Stimulated activated CD4-positive, alpha-beta T cell treated with anti-CD3 and anti-CD28 coated beads, Interleukin-1b, Interleukin-23, amount 100 ng/mL, for 48 hours (primary cell): ENCODE measurements around the gene ALDOA.
A peak's percentile ranks its signal among the peaks of the same experiment; 100 is the strongest.
"Not testable (repeated sequence)": the region's sequence is repeated elsewhere in the genome, so short reads cannot be mapped to it uniquely, and the experiment has no call there.

Source experiments
- DNase-seq: peaks from one replicate; pipeline ENCODE4 v3.0.0-alpha.2; 2020

ALDOA gene

GRCh38 chr16:30092373-30093010 is 26.9 kb downstream of the ALDOA start:
- DNase-seq = peak; percentile 78

DNA sequence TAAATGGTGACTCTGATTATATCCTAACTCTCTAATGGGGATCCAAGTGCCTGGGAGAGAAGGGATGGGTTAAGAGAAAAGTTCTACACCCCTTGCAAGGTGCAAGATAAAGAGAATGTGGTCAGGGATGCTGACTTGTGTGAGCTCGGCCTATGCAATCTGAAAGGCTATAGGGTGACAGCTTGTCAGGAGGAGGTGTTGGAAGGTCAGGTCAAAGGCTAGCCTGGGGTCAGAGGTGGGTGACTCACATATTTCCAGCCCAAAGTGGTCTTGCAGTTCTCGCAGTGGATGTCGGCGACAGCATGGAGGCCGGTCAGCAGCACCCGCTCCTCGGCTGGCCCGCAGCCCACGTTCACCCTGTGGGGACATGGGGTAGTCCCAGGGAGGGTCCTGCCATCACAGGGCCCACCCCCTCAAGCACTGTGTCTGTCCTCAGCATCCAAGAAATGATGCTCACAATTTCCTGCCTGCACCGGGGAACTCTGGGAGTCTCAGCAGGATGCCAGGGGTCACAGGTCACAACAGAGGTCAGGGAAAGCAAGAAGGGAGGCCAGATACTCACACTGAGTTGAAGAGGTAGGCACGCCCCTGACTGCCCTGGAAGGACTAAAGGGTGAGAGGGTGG is 29.1 kb downstream of the ALDOA start:
- no peak for DNase-seq

DNA sequence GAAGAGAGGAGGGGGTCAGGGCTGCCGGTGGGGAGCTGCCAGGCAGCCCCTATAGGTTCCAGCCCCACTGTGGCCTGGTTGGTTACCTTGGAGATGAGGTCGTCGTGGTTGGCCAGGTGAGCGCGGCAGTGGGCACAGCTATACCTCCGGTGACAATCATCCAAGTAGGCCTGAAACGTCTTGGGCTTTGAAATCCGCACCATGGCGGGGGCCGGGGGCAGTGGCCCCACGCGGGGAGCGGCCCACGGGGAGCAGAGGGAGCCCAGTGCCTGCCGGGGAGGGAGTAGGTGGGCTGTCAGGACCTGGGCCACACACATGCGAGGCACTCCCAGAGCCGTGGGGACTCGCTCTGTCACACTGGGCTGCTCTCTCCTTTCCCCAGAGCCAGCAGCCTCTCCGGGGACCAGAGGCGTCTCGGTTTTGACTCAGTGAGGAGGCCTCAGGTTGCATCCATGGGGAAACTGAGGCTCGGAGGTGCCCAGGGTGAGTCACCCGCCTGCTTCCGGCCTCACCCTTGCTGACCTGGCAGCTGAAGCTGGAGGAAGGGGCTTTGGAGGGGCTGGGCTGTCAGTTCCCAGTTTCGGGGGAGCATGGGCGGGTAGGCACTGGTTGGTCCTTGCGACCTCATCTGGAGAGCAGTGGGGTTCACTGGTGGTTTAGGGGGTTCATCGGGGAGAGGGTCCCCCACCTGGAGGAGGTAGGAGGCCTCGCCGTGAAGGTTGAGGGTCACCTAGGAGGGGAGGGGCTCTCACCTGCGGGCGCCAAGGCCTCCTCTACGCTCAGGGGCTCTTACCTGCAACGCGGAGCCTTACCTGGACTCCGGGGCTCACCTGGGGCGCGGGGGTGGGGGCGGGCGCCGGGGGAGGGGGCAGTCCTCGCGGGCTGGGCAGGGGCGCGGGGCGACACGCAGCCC is 29.9 kb downstream of the ALDOA start:
- no peak for DNase-seq

DNA sequence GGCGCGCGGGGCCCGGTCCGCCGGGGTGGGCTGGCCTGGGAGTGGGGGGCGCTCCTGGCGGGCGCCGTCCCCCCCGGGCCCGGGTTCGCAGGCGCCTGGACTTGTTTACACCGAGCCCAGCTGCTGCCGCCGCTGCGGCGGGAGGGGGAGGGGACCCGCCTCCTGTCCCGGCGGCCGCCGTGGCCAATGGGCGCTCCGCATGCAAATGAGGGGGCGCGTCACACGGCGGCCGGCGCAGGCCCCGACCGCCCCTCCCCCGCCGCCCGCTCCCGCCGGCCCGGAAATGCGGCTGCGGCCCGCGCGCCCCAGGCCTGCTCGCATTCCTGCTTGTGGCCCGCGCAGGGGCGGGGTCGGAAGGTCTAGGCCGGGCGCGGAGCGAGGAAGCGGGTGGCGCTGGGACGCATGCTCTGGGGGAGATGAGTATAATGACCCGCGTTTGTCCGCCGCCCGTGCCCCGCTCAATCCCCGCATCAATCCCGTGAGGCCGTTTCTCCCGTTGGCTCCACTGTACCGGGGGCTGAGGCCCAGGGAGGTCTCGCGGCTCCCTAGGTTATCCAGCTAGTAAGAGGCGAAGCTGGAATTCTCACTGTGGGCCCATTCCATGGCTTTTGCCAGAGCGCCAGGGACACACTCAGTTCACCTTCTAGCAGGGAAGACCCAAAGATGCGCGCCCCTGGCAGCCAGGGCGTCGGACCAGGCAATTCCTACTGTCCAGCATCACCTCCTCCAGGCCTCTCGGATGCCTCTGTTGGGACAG is 30.7 kb downstream of the ALDOA start, which contains the start of gene YPEL3:
YPEL3 (minus strand) TSS at position 109 of the 757 bp plus-strand sequence. CDS start 731 bp downstream, outside the sequence.
- DNase-seq = peak; percentile 89

GRCh38 chr16:30096862-30097563 is 31.5 kb downstream of the ALDOA start:
- no peak for DNase-seq

DNA sequence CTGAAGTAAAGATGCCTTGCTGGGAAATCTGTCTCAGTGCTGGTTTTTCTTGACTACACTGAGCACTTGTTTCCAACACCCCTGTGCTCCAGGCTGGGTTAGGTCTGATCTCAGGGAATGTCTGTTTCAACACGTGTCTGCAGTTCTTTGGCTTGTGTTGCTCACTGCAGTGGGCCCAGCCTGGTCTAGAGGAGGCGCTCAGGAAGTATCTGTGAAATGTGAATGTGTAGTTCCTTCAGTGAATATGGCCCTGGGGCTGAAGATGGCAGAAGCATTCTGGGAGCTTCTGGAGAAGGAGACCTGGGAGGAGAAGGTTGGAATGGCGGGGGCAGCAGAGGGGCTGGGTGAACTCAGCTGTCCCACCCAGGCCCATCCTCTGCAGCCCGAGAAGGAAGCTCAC is 38.5 kb downstream of the ALDOA start:
- no peak for DNase-seq

DNA sequence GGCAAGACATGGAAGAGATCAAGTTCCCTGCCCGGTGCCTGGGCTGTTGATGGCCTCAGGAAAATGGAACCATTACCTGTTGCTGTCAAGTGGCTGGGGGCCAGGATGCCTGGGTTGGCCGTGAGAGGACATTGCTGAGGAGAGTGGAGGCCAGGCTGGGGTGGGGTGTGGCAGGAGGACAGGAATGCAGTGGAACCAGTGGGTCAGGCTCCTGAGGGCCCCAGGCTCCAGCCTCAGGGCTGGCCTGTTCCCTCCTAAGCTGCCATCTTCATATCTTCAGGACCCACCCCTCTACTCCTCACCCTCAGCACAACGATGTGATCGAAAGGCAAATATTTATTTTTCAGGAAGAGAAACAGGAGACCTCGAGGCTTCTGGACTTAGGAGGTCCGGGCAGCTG is 38.9 kb downstream of the ALDOA start:
- no peak for DNase-seq

DNA sequence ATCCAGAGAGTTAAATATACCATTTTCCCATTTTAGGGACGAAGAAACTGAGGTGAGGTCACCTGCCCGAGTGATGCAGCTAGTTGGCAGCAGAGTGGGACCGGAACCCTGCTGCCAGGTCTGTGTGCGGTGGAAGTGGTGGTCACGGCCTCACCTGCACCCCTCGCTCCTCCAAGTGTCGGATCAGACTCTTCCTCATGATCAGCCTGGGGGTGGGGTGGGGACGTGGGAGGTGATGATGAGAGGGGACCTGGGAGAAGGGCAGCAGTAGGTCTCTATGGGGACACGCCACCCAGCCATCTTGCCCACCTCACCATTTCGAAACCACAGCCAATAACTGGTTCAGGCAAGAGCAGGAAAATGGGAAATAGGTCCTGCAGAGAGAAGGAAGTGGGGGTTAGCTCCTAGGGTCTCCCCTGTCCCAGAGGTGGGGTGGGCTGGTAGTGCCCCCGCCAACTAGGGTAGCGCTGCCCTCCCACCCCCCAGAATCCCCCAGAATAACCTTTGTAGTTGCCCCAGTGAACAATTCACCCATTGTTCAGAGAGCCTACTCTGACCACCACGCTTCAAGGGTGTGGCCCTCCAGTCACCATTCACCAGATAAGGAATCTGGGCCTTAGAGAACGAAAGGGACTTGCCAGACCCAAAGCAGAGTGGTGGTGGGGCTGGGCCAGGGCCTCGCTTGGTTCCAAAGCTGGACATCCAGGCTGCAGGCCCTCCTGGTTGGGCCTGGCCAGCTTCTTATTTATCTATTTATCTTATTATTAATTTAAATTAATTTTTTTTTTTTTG is 42.7 kb downstream of the ALDOA start:
- DNase-seq = no peak

GRCh38 chr16:30110661-30111060 is 45.1 kb downstream of the ALDOA start:
- no peak for DNase-seq

GRCh38 chr16:30112197-30113030 is 46.9 kb downstream of the ALDOA start:
- peak; percentile 72 for DNase-seq

- no peak for DNase-seq
Observed at GRCh38 chr16:30113031-30113710, 47.6 kb downstream of the ALDOA start, which contains the start of gene GDPD3. Gene GDPD3 (minus strand): TSS chr16:30113537. CDS start chr16:30113478, 59 bp downstream.

DNA sequence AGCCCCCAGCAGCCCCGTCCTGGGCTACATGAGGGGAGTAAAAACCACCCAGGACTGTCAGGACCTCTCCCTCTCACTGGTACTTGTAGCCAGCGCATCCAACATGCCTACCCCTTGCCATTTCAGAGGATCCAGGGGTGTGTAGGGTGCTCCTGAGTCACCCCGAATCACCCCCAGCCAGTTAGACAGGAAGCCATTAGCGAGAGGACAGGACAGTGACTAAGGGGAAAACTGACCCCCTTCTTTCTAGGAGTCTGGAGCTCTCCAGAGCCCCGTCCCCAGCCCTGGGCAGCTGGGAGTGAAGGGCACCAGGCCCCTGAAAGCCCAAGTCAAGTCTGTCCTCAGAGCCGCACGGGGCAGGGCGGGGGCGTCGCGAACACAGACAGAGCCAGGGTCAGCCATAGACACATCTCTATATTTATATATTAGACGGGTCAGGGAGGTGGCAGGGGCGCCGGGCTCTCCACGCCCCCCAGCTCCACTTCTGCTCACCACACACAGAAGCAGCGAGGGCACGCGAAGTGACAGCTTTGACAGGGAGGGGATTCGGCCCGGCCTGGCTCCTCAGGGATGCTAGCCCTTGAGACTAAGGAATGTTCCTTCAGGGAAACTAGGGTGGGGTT is 48.3 kb downstream of the ALDOA start:
- no peak for DNase-seq

- no peak for DNase-seq
Observed at GRCh38 chr16:30114411-30114810, 48.9 kb downstream of the ALDOA start.

GRCh38 chr16:30114833-30115232 is 49.3 kb downstream of the ALDOA start:
- DNase-seq = not testable (repeated sequence)

DNA sequence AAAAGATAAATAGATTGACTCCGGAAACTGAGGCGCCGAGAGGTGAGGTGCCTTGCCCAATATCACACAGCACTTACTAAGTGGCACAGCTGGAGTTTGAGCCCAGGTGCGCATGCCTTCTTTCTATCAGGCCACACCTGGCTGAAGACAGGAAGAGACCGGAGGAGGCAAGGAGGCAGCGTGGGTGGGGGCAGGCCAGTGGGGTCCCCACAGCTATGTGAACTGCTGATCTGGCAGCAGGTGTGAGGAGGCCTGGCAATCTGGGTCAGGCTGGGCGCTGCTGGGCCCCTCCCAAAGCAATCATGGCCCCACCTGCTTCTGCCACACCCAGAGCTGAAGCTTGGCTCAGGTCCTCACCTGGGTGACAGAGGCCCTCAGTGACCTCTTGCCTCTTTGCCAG is 49.7 kb downstream of the ALDOA start:
- DNase-seq = no peak

GRCh38 chr16:30116291-30117207 is 51.0 kb downstream of the ALDOA start:
- no peak for DNase-seq

DNA sequence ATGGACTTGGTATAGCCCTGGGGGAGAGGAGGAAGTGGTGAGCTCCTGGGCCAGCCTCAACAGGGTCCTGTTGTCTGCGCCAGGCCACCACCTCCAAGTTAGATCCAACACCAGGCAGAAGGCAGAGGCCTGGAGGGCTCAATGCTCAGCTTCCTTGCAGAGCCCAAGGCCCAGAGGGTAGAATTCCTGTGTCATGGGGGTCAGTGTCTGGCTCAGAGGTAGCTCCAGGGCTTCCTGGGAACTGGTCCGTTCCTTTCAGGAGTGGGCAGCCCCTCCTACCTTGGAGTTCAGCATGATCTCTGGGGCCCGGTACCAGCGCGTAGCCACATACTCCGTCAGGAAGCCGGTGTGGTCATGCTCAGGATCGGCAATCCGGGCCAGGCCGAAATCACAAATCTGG is 52.2 kb downstream of the ALDOA start:
- DNase-seq = no peak

GRCh38 chr16:30119428-30119827 is 53.9 kb downstream of the ALDOA start:
- DNase-seq = no peak
